MM.1S (cell line): ENCODE data around the gene ZFYVE28.

Experiments
- DNase-seq: peaks from one replicate; pipeline ENCODE4 v3.0.0-alpha.2; 2015
- H2AFZ ChIP-seq: fragments of 300-600 bp; sonication (generic); 2 replicates; pipeline ENCODE4 v1.6.0; 2016; ENCODE audit warnings: antibody characterized with exemption, low read length
- H3F3A ChIP-seq: fragments of 300-600 bp; sonication (generic); 2 replicates; pipeline ENCODE4 v1.6.1; 2016; ENCODE audit warnings: mild to moderate bottlenecking, antibody characterized with exemption, low read length, moderate library complexity, mixed read lengths; ENCODE audit not compliant: insufficient read depth
- H3K27ac ChIP-seq: fragments of 300-600 bp; sonication (generic); 2 replicates; pipeline ENCODE4 v1.5.1; 2016; ENCODE audit warnings: mild to moderate bottlenecking, low read length
- H3K27me3 ChIP-seq: fragments of 300-600 bp; sonication (generic); replicated peaks from 2 replicates; pipeline ENCODE4 v1.6.0; 2016; ENCODE audit warnings: low read length; ENCODE audit not compliant: insufficient read depth
- H3K36me3 ChIP-seq: fragments of 300-600 bp; sonication (generic); replicated peaks from 2 replicates; pipeline ENCODE4 v1.6.1; 2016; ENCODE audit warnings: mild to moderate bottlenecking, low read length, mixed read lengths; ENCODE audit not compliant: insufficient read depth
- H3K4me1 ChIP-seq: fragments of 300-600 bp; sonication (generic); 2 replicates; pipeline ENCODE4 v1.6.1; 2016; ENCODE audit warnings: low read length, mixed read lengths
- H3K4me2 ChIP-seq: fragments of 300-600 bp; sonication (generic); 2 replicates; pipeline ENCODE4 v1.6.0; 2016; ENCODE audit warnings: low read depth, low read length
- H3K4me3 ChIP-seq: fragments of 300-600 bp; sonication (generic); 2 replicates; pipeline ENCODE4 v1.5.1; 2016; ENCODE audit warnings: low read length, mixed read lengths
- H3K79me2 ChIP-seq: fragments of 300-600 bp; sonication (generic); 2 replicates; pipeline ENCODE4 v1.6.1; 2016; ENCODE audit warnings: mixed run types, low read length, mixed read lengths
- H3K9ac ChIP-seq: fragments of 300-600 bp; sonication (generic); 2 replicates; pipeline ENCODE4 v1.6.1; 2016; ENCODE audit warnings: low read length, mixed read lengths
- H3K9me2 ChIP-seq: fragments of 300-600 bp; sonication (generic); replicated peaks from 2 replicates; pipeline ENCODE4 v1.6.1; 2016; ENCODE audit warnings: mild to moderate bottlenecking, low read length, mixed read lengths; ENCODE audit not compliant: insufficient read depth
- H3K9me3 ChIP-seq: fragments of 300-600 bp; sonication (generic); replicated peaks from 2 replicates; pipeline ENCODE4 v1.6.1; 2016; ENCODE audit warnings: mild to moderate bottlenecking, low read length, mixed read lengths; ENCODE audit not compliant: insufficient read depth
- H4K20me1 ChIP-seq: fragments of 300-600 bp; sonication (generic); 2 replicates; pipeline ENCODE4 v1.6.1; 2016; ENCODE audit warnings: mild to moderate bottlenecking, low read length, moderate library complexity, mixed read lengths; ENCODE audit not compliant: insufficient read depth
- CTCF ChIP-seq: fragments of 300-600 bp; sonication (generic); IDR thresholded peaks from 2 replicates; pipeline ENCODE4 v1.5.1; 2016; ENCODE audit warnings: antibody characterized with exemption, low read length, mixed read lengths
- EZH2 ChIP-seq: fragments of 300-600 bp; sonication (generic); optimal IDR thresholded peaks from 2 replicates; pipeline ENCODE3; 2017; ENCODE audit warnings: low read depth, mild to moderate bottlenecking, antibody characterized with exemption, low read length, mixed read lengths
- EZH2phosphoT487 ChIP-seq: fragments of 300-600 bp; sonication (generic); IDR thresholded peaks from 2 replicates; pipeline ENCODE4 v1.6.1; 2018; ENCODE audit warnings: antibody characterized with exemption, low read length

Gene ZFYVE28

DNA sequence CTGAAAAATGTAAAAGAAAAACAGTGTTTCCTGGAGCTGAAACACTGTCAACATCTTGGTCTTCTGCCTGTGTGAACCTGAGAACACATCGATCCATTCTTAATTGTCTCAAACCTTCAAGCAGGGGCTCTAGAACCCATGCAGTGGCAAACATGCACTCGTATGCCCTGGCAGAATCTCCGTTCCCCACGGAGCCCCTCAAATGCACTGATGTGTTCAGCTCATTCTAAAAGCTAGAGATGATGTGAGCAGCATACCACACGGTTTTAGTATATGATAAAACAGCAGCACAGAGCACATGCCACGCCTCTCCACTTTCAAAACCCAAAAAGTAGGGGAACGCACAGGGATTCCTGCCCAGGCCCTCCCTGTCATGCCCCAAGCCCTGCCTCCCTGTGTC, 44.9 kb downstream of the ZFYVE28 start:
- no peaks in the 10 kb centered on the region for H3K36me3 ChIP-seq
- no peak overlapping the region for H3K27ac ChIP-seq
- no peaks in the 10 kb centered on the region for H3F3A ChIP-seq
- DNase-seq, result no peak
- no peaks in the 10 kb centered on the region for H4K20me1 ChIP-seq
- no peaks in the 10 kb centered on the region for H3K9me3 ChIP-seq
- H3K4me1 ChIP-seq, result no peaks in the 10 kb centered on the region
- no peak for TF ChIP-seq EZH2phosphoT487
- TF ChIP-seq CTCF, result no peak
- TF ChIP-seq EZH2, result no peak
- H3K9me2 ChIP-seq, result no peaks in the 10 kb centered on the region
- no peak overlapping the region for H3K4me3 ChIP-seq
- H3K79me2 ChIP-seq, result no peaks in the 10 kb centered on the region
- no peaks in the 10 kb centered on the region for H3K27me3 ChIP-seq
- H3K4me2 ChIP-seq, result no peak overlapping the region
- no peak overlapping the region for H2AFZ ChIP-seq
- H3K9ac ChIP-seq, result no peak overlapping the region

DNA sequence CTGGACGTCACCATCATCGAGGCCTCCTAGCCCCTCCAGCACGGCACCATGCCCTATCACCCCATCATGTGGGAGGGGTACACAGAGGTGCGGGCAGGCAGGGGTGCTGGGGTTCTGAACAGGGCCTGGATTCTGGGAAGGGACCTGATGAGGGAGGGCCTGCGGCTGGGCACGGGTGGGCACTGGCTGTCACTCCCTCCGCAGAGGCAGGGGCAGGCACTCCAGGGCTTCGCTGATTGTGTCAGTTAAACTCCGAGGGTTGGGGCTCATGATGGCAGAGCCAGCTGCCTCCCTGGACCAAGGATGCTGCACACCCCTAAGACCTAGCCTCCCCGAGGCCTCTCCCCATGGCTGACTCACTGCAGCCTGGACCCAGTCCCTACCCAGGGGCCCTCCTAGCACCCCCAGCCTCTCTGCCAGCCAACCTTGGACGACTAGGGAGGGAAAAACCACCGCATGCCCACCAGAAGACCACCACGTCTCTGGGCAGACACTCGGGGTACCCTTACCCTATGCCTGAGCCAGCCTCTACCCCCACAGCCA, 45.9 kb downstream of the ZFYVE28 start:
- Histone ChIP-seq H3K27me3 (no peaks in the 10 kb centered on the region), H3K9ac (no peak overlapping the region), H2AFZ (no peak overlapping the region), H3K9me3 (no peaks in the 10 kb centered on the region), H3K27ac (no peak overlapping the region), H3K79me2 (no peaks in the 10 kb centered on the region), H3K4me1 (no peaks in the 10 kb centered on the region), H4K20me1 (no peaks in the 10 kb centered on the region), H3F3A (no peaks in the 10 kb centered on the region), H3K4me3 (no peak overlapping the region), H3K9me2 (no peaks in the 10 kb centered on the region), H3K4me2 (no peak overlapping the region), H3K36me3 (no peaks in the 10 kb centered on the region)
- DNase-seq, result no peak
- no peak for TF ChIP-seq EZH2phosphoT487
- TF ChIP-seq CTCF, result no peak
- no peak for TF ChIP-seq EZH2

DNA sequence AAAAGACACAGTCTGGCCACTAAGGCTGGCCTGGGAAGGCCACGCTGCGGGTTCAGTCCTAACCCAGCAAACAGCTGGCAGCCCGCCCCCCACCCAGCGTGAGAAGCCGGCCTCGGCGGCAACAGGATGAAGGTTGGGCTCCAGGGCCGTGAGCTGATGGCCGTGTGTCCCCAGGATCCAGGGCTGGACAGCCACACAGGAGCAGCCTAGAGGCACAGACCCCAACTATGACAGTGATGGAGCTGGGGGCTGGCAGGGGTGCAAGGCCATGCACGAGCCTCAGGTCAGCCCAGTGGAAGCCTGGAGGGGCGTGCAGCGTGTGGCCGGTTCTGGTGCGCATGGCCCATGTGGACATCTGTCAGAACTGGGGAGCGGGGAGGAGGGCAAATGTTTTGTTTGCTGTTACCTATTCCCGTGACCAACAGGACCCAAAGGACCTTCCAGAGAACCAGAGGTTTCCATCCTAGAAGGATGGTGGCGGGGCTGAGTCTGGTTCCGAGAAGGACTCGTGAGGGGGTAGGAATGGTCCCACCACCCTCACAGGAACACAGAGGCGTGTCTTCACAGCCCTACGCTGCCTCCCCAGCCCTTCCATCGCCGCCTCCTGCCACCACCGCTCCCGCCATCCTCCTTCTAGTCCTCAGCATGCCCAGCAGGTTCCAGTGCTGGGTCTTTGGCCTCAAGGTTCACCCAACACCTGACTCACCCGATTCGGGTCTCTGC, 46.5 kb downstream of the ZFYVE28 start:
- H3K79me2 ChIP-seq, result no peaks in the 10 kb centered on the region
- no peaks in the 10 kb centered on the region for H3K36me3 ChIP-seq
- no peaks in the 10 kb centered on the region for H3K9me2 ChIP-seq
- no peaks in the 10 kb centered on the region for H4K20me1 ChIP-seq
- H3F3A ChIP-seq, result no peaks in the 10 kb centered on the region
- H3K9me3 ChIP-seq, result no peaks in the 10 kb centered on the region
- no peak overlapping the region for H2AFZ ChIP-seq
- no peak overlapping the region for H3K27ac ChIP-seq
- no peak for TF ChIP-seq CTCF
- no peak for TF ChIP-seq EZH2phosphoT487
- TF ChIP-seq EZH2, result no peak
- DNase-seq, result no peak
- H3K4me2 ChIP-seq, result no peak overlapping the region
- no peaks in the 10 kb centered on the region for H3K4me1 ChIP-seq
- no peak overlapping the region for H3K9ac ChIP-seq
- no peaks in the 10 kb centered on the region for H3K27me3 ChIP-seq
- no peak overlapping the region for H3K4me3 ChIP-seq
